Measurements from ENCODE around the gene HES1.
A peak's percentile ranks its signal among the peaks of the same experiment; 100 is the strongest.

HES1 gene

GRCh38 chr3:194132465-194133286 lies 3.3 kb upstream of the HES1 start:
- TF ChIP-seq, protein P1, sequence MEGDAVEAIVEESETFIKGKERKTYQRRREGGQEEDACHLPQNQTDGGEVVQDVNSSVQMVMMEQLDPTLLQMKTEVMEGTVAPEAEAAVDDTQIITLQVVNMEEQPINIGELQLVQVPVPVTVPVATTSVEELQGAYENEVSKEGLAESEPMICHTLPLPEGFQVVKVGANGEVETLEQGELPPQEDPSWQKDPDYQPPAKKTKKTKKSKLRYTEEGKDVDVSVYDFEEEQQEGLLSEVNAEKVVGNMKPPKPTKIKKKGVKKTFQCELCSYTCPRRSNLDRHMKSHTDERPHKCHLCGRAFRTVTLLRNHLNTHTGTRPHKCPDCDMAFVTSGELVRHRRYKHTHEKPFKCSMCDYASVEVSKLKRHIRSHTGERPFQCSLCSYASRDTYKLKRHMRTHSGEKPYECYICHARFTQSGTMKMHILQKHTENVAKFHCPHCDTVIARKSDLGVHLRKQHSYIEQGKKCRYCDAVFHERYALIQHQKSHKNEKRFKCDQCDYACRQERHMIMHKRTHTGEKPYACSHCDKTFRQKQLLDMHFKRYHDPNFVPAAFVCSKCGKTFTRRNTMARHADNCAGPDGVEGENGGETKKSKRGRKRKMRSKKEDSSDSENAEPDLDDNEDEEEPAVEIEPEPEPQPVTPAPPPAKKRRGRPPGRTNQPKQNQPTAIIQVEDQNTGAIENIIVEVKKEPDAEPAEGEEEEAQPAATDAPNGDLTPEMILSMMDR (conservative IDR thresholded peaks at IDR 0.05; ENCODE audit: control insufficient read depth, insufficient read depth, low read depth, low read length) = no peak
- no peak overlapping the region for H3K4me3 ChIP-seq (ENCODE audit: control insufficient read depth, low read depth, low read length)
- DNase-seq (ENCODE audit: low read depth) = peak; percentile 19

- DNase-seq (ENCODE audit: low read depth) = peak; percentile 62
- TF ChIP-seq, protein P1 (conservative IDR thresholded peaks at IDR 0.05; ENCODE audit: control insufficient read depth, insufficient read depth, low read depth, low read length) = no peak
- H3K4me3 ChIP-seq (ENCODE audit: control insufficient read depth, low read depth, low read length) = peak overlapping the region; percentile 32
Measured at GRCh38 chr3:194133661-194134230, 2.2 kb upstream of the HES1 start.

DNA sequence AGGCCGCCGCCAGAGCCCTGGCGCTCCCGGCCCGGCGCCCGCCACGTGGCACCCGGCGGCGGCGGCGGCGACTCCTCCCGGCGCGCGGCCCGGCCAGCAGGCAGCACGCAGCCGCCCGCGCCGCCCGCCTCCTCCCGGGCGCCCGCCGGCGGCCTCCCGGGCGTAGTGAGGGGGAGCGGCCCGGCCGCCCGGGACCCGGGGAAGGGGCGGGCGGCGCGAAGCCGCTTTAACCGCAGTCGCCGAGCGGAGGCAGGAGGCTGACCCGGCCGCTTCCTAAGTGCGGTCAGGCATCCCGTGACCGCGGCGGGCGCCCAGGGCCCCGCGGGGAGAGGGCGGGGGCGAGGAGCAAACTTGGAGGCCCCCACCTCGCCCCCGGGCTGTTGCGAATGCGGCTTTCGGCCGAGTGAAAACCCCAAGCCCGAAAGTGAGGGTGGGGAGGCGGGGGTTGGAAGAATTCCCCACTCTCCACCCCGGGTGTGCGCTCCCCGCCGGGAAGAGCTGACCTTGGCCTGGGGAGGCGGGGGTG lies 1.7 kb upstream of the HES1 start:
- H3K4me3 ChIP-seq (ENCODE audit: control insufficient read depth, low read depth, low read length) = peak overlapping the region; percentile 49
- DNase-seq (ENCODE audit: low read depth) = peak; percentile 80
- TF ChIP-seq, protein P1 (conservative IDR thresholded peaks at IDR 0.05; ENCODE audit: control insufficient read depth, insufficient read depth, low read depth, low read length) = no peak

DNA sequence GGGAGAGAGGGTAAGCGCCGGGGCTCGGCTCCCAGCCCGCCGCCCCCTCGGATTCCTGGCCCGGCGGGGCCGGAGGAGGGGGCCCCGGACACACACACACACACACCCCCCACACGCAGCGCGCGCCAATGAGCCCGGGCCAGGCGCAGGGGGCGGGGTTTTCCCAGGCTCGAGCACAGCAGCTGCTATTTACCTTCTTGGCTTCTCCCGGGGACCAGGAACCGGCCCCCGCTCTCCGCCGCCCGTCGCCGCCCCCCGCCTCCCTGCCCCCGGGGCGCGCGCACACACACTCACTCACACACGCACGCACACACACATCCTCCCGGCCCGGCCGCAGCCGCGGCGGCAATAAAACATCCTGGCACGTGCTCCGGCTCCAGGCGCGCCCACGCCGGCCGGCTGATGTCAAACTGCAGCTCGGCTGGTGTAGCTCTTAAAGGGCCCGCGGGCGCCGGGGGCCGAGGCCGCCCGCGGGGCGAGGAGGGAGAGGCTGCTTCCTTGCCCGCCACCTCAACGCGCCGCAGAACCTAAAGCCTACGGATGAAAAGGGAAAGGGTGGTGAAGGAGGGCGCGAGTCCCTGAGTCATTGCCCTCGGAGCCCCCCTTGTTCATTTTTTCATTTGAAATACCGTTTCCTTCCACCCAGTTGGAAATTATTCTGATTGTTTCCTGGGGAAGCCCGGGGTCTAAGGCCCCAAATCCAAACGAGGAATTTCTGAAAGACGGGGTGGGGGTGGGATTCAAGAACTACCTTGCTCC lies 1.0 kb upstream of the HES1 start:
- peak; percentile 95 for DNase-seq (ENCODE audit: low read depth)
- TF ChIP-seq, protein P1 (conservative IDR thresholded peaks at IDR 0.05; ENCODE audit: control insufficient read depth, insufficient read depth, low read depth, low read length) = no peak
- peak overlapping the region; percentile 49 for H3K4me3 ChIP-seq (ENCODE audit: control insufficient read depth, low read depth, low read length)

DNA sequence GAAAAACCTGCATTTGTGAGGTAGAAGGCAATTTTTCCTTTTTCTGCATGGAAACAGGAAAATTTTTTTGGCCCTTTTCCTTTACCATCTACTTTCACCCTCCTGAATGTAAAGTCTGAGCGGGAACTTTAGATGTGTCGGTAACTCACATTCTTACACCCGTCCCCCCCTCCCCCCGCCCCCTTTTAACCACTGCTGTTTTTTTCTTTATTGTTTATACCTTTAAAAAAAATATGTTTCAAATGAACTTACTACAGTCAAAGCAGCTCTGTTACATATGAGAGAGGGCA lies 487 bp upstream of the HES1 start:
- TF ChIP-seq, protein P1 (conservative IDR thresholded peaks at IDR 0.05; ENCODE audit: control insufficient read depth, insufficient read depth, low read depth, low read length) = no peak
- peak overlapping the region; percentile 35 for H3K4me3 ChIP-seq (ENCODE audit: control insufficient read depth, low read depth, low read length)
- DNase-seq (ENCODE audit: low read depth) = no peak

DNA sequence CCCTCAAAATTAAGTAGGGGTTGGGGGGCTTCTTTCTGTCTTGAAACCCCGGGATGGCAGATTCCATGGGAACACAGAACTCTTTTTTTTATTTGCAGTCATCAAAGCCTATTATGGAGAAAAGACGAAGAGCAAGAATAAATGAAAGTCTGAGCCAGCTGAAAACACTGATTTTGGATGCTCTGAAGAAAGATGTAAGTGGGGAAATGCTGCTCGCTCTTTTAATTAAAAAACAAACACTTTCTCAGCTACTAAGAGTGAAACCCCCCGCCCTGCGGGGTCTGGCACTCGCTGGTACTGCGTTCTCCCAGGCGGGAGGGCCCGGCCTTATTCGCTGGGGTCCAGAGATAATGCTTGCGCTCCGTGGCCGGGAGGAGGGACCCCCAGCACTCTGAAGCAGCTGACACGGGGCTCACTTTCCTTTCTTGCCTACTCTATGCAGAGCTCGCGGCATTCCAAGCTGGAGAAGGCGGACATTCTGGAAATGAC lies 615 bp downstream of the HES1 start:
- TF ChIP-seq, protein P1 (conservative IDR thresholded peaks at IDR 0.05; ENCODE audit: control insufficient read depth, insufficient read depth, low read depth, low read length) = no peak
- DNase-seq (ENCODE audit: low read depth) = peak; percentile 20

More for the DNA sequence above, 615 bp downstream of the HES1 start:
- H3K4me3 ChIP-seq (ENCODE audit: control insufficient read depth, low read depth, low read length) = peak overlapping the region; percentile 57

Data from fibroblast of mammary gland (primary cell).